Gastroesophageal sphincter (tissue), 3 donors: ENCODE results near the gene USP12.
A peak's percentile ranks its signal among the peaks of the same experiment; 100 is the strongest.

ENCODE experiments used
- CTCF ChIP-seq, 4 experiments: fragments of 200-600 bp in 2 of 4; fragments of 450-650 bp in 2 of 4; sonication (generic) in 1 of 4; IDR thresholded peaks; one replicate each; pipeline ENCODE4 v1.5.1; 2017 to 2019; ENCODE audit warnings: antibody characterized with exemption in 4 of 4, mild to moderate bottlenecking in 2 of 4, moderate library complexity in 2 of 4
- POLR2A ChIP-seq, 2 donors: fragments of 450-650 bp; IDR thresholded peaks; one replicate each; pipeline ENCODE4 v1.6.1; 2017; ENCODE audit warnings: antibody characterized with exemption in 2 of 2, mild to moderate bottlenecking in 2 of 2, moderate library complexity in 1 of 2
- POLR2AphosphoS5 ChIP-seq: sonication (generic); formaldehyde crosslinking; IDR thresholded peaks from one replicate; pipeline ENCODE4 v1.6.1; 2017; ENCODE audit warnings: antibody characterized with exemption

GRCh38 chr13:27038323-27038722 is 133.3 kb downstream of the USP12 start:
- no peak for TF ChIP-seq CTCF (IDR thresholded peaks at IDR 0.05)
- TF ChIP-seq POLR2A (IDR thresholded peaks at IDR 0.05): no peak
- peak; percentile 48 for TF ChIP-seq POLR2AphosphoS5
